HTR-8/SVneo (cell line): ENCODE measurements around the gene TBRG4.

Experiments used
- DNase-seq: peaks from one replicate; pipeline ENCODE4 v3.0.0; 2011; ENCODE audit warnings: low spot score, mixed read lengths; ENCODE audit not compliant: insufficient read length
- FAIRE-seq: peaks from 2 replicates; lab custom pipeline; 2011; peaks lifted over from hg19 to GRCh38; lab: Jason Lieb, UNC

TBRG4 gene

GRCh38 chr7:45080265-45080957 lies 31.1 kb downstream of the TBRG4 start:
- DNase-seq: no peak

GRCh38 chr7:45078125-45078681 lies 33.3 kb downstream of the TBRG4 start:
- DNase-seq (no peak), FAIRE-seq (no peak)

More at GRCh38 chr7:45080265-45080957, 31.1 kb downstream of the TBRG4 start:
- FAIRE-seq: no peak

DNA sequence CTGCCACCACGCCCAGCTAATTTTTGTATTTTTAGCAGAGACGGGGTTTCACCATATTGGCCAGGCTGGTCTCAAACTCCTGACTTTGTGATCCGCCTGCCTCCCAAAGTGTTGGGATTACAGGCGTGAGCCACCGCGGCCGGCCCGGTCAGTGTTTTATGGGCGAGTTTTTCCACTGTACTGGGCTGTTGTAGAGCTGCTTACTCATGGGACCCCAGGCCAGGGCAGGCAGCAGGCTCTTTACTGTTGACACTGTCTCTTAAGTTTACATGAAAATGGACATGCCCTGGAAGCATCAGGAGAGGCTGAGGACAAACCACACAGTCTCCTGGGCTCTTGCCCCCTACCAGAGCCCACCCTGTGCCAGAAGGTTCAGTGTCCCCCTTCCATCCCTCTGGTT lies 33.9 kb downstream of the TBRG4 start:
- no peak for FAIRE-seq
- no peak for DNase-seq

- DNase-seq (no peak), FAIRE-seq (no peak)
Observed at GRCh38 chr7:45076946-45077345, 34.6 kb downstream of the TBRG4 start.

GRCh38 chr7:45075871-45076796 lies 35.4 kb downstream of the TBRG4 start:
- DNase-seq (no peak), FAIRE-seq (no peak)

- no peak for FAIRE-seq
- no peak for DNase-seq
Observed at GRCh38 chr7:45075355-45075644, 36.2 kb downstream of the TBRG4 start.

GRCh38 chr7:45074528-45075354 lies 36.8 kb downstream of the TBRG4 start:
- no peak for FAIRE-seq
- no peak for DNase-seq

DNA sequence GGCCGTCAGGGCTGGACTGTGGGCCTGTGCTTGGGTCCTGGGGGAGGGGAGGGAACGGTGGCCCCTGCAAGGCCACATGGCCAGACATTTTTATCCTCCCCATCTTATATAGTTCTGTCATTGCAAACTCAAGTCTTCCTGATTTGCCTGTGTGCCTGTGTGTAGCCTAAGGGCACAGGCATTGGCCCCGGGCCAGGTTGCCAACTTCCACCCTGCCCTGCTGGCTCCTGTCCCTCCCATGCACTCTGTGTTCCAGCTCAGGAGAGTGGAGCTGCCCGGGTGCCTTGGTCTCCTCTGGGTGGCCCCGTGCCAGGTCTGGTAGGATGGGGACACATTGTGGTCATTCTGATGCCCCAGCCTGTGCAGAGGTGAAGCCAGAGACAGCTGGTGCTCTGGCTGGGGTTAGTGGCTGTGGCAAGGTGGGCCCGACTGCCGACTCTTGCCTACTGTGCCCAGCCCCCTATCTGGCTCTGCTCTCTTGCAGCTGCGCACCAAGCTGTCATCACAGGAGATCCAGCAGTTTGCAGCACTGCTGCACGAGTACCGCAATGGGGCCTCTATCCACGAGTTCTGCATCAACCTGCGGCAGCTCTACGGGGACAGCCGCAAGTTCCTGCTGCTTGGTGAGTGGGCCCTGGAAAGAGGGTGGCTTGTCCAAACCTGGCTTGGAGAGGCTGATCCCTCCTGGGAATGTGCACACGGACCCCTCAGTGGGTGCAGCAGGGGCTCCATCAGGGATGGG lies 37.5 kb downstream of the TBRG4 start:
- DNase-seq (no peak), FAIRE-seq (no peak)

DNA sequence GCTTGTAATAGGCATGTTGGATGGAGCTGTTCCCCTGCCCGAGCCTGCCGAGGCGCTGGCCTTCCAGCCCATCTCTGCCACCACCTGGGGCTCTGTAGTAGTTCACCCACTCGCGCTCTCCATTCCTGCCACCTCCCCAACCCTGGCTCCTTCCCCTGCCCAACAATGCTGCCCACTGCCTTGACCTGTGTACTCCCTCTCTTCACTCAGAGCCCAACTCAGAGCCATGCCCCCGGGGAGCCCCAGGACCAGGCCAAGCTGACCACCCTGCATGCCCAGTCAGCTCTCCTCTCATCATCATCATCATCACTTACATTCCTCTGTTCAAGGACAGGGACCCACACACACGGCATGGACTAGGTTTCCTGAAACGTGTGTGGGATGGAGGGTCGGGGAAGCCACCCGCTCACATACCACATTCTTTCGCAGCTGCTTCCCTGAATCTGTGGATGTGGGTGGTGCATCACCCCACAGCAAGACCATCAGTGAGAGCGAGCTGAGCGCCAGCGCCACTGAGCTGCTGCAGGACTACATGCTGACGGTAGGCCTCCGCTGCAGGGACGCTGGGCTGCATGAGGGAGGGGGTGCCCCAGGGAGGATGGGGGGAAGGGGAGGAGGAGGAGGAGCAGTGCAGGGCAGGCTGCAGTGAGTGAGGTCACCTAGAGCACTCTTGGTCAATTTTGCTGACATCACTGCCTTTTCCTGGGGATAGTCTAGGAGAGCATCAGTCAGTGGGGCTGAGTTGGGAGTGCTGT lies 38.3 kb downstream of the TBRG4 start:
- DNase-seq: no peak

DNA sequence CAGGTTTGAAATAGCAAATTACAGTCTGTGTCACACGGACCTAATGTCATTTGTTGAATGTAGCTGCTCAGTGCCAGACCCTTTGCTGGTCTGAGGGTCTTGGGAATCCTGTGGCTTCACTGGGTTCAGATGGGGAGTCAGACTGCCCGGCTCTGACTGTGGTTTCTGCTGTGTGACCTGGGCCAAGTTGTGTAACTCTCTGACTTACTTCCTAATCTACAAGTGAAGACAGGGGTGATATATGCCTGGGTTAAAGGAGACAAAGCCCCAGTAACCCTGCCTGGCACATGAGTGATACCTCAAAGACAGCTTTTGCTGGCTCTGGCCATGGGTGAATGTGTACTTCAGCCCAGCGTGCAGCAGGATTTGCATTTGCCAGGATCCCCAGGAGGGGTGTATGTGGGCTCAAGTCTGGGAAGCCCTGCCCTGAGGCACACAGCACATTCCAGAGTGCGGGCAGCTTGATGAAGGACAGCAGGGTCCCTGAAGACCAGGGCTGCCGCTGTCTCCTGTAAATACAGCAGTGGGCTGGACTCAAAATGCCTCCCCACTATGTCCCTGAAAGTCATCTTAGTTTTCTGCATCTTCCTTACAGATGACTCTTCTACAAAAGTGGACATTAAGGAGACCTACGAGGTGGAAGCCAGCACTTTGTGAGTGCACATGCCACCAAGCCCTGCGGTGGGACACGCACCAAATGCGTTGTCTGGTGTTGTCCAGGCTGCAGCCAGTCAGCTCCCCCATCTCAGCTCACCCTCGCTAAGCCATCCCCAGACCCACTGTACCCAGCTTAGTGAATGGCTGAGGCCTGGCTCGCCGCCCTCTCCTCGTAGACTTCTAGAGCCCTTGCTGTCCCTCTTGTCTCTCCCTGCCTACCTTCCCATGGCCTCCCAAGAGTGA lies 39.1 kb downstream of the TBRG4 start:
- no peak for DNase-seq
- FAIRE-seq: no peak

More for the DNA sequence above, 38.3 kb downstream of the TBRG4 start:
- FAIRE-seq: no peak

DNA sequence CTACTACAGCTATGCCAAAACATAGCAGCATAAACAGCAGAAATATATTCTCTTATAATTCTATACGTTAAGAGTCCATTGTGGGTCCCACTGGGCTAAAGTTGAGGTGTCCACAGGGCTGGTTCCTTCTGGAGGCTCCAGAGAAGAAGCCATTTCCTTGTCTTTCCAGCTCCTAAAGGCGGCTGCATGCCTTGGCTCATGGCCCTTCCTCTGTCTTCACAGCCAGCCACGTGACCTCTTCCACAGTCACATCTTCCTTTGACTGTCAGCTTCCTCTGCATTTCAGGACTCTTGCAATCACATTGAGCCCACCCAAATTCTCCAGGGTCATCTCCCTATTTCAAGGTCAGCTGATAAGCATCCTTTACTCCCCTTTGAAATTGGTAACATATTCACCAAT lies 40.0 kb downstream of the TBRG4 start:
- DNase-seq: no peak
- FAIRE-seq: no peak

- DNase-seq: no peak
- no peak for FAIRE-seq
Observed at GRCh38 chr7:45070254-45070642, 41.2 kb downstream of the TBRG4 start.

DNA sequence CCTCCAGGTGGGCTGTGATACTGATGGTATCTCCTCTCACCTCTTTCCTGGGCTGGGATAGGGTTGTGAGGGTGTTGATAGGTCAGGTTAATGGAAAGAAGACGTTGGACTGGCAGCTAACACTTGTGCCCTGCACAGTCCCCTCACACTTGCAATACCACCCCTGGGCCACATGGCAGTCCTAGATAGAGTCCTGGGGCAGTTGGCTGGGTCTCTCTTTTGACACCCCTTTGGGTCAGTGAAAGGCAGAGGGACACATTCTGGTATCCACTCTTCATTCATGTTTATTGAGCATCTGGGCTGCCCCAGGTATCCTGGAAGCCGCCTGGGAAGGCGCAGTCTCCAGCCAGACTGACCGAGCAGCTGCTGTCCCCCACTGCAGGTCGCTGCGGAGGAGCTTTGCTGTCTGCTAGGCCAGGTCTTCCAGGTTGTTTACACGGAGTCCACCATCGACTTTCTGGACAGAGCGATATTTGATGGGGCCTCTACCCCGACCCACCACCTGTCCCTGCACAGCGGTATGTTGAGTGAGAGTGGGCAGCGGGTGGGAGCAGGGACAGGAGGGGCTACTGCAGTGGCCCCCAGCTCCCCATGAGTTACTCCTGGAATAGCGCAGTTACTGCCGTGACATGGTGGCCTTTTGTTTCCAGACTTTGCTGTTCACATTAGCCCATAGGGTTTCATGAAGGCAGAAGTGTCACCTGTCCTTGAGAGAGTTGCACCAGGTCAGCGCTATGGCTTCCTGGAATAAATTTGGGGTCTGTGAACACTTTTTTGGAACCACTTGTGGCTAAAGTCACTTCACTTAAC lies 41.8 kb downstream of the TBRG4 start:
- DNase-seq (no peak), FAIRE-seq (no peak)

DNA sequence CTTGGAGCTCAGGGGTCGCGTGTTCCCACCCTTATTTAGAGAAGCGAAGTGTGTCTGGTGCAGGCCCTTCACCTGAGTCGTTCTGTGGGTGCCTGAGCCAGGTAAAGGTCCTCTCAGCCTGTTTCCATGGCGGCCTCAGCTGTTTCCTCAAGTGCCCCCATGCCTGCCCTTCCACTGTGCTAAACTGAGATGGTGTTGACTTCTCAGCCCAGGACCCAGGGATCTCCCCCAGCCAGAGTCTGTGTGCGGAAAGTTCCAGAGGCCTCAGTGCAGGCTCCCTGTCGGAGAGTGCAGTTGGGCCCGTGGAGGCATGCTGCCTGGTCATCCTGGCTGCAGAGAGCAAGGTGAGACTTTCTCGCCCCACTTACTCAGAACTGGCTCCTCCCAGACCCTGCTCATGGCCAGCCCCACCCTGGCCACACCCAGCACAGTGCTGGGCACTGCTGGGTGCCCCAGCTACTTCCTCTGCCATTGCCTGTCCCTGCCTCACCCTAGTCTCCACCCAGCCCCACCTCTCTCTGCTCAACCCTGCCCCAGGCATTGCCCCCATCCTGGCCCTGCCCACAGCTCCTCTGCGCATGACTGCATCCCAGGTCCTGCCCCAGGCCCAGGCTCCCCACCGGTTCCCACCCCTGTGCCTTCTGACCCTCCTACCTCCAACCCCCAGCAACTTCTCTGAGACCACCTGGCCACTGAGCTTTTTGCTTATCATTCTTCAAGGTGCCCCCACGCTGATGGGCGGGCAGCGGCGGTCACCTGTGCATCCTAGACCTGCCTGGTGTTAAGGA lies 43.1 kb downstream of the TBRG4 start:
- FAIRE-seq: no peak
- no peak for DNase-seq

GRCh38 chr7:45067582-45067981 lies 43.9 kb downstream of the TBRG4 start:
- FAIRE-seq (no peak), DNase-seq (no peak)

GRCh38 chr7:45066409-45066808 lies 45.1 kb downstream of the TBRG4 start:
- DNase-seq: no peak
- no peak for FAIRE-seq
